Measurements from ENCODE around the gene TNFRSF4. TPM values are rescaled to one million over a fixed set of nuclear protein-coding genes. Genes with fewer than 3 reads are reported as not detected.
A peak's percentile ranks its signal among the peaks of the same experiment; 100 is the strongest.

Gene TNFRSF4
- total RNA-seq, 6 donors from 2014 or later = 0.46 to 15.4 (median 2.4) TPM

DNA sequence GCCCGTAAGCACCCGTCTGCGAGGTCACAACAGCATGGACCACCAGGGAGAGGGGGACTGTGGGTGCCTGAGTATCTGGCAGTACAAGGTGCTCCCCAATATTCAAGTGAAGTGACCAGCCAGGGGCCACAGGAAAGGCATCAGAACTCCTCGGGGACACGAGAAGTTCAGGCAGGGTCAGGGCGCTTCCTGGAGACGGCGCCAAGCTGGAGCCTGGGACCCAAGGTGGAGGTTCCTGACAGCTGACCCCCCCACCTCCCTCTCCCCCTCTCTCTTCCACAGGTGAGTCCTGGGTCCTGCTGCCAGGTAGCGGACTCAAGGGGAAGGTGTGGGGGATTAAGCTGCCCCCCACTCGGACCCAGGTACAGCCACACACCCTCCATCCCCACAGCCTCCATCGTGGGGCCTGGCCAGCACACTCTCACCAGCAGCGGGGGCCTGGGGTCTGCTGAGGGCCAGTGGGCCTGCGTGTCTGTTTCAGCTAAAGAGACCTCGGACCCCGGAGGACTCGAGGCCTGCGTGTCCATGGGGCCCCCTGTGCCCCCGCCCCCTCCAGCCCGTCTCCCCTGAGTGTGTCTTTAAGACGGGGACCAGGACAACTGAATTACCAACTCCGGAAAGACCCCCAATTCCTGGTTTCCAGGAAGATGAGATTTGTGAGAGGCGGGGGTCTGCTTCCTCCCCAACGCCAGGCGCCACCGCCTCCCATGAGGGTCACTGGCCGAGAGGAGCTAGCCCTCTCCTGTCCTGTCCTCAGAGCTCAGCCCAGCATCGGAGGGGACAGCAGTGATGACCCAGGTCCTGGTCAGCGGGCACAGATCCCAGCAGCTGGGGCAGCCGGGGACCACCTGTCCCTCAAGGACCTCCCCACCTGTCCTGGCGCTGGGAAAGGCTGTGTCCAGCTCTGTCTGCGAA, 13.7 kb downstream of the TNFRSF4 start:
- H3K9me3 ChIP-seq = no peaks in the 10 kb centered on the region
- H3K4me3 ChIP-seq = peak overlapping the region in 2 of 4 donors; percentile 51 to 61
- H3K4me1 ChIP-seq = peaks cover 5 to 16% (median 8%) of the 10 kb centered on the region in 4 donors
- DNase-seq (peak in 1 of 2 donors; percentile 70), ATAC-seq (ENCODE audit: low FRiP score in 2 of 2) (no peak)
- peaks cover 0 to 10% (median 5%) of the 10 kb centered on the region in 4 donors for H3K27me3 ChIP-seq
- WGBS, 2 donors = 74 to 80% methylated on average over 17 to 30 of the region's 31 CpGs
- no peaks in the 10 kb centered on the region for H3K36me3 ChIP-seq
- H3K27ac ChIP-seq = peak overlapping the region in 1 of 4 donors; percentile 48
- TF ChIP-seq POLR2A (IDR thresholded peaks at IDR 0.05) = no peak
- TF ChIP-seq EP300 (IDR thresholded peaks at IDR 0.05) = no peak
- TF ChIP-seq, protein P1, sequence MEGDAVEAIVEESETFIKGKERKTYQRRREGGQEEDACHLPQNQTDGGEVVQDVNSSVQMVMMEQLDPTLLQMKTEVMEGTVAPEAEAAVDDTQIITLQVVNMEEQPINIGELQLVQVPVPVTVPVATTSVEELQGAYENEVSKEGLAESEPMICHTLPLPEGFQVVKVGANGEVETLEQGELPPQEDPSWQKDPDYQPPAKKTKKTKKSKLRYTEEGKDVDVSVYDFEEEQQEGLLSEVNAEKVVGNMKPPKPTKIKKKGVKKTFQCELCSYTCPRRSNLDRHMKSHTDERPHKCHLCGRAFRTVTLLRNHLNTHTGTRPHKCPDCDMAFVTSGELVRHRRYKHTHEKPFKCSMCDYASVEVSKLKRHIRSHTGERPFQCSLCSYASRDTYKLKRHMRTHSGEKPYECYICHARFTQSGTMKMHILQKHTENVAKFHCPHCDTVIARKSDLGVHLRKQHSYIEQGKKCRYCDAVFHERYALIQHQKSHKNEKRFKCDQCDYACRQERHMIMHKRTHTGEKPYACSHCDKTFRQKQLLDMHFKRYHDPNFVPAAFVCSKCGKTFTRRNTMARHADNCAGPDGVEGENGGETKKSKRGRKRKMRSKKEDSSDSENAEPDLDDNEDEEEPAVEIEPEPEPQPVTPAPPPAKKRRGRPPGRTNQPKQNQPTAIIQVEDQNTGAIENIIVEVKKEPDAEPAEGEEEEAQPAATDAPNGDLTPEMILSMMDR (IDR thresholded peaks at IDR 0.05) = no peak
- no peak for TF ChIP-seq POLR2AphosphoS5 (IDR thresholded peaks at IDR 0.05)

DNA sequence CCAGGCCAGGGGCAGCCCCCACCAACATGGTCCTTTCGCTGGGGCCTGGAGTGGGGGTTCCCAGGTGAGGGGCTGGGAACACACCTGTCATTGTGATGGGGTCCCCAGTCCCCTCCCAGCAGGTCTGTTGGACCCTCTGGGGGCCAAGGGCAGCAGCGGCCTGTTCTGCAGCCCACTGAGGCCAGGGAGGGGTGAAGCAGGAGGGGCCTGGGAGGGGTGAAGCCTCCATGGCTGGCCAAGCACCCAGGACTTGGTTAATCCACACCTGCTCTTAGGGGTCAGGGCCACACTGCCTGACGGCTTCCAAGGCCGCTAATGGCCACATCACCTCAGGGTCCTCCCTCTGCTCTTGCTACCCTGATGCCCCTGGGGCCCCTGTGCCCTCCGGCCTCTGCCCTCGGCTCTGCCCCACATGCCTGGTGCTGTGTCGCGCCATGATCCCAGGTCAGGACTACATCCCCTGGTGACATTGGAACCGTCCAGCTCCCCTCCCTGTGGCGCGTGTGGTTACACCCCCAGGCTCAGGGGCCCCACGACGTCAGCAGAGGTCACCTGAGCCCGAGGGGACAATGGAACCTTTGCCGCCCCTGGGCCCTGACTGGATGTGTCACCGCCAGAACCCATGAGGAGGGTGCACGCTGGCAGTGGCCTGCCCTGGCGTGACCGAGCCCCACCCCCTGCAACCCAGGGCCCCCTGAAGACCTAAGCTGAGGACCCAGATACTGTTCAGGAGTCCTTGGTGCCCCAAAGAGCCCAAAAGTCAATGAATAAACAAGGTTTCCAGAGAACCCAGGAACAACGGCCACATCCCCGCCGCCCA, 14.6 kb downstream of the TNFRSF4 start:
- no peak overlapping the region for H3K27ac ChIP-seq
- 88 to 97% methylated on average over 7 to 22 of the region's 22 CpGs for WGBS, 2 donors
- peaks cover 5 to 16% (median 8%) of the 10 kb centered on the region in 4 donors for H3K4me1 ChIP-seq
- TF ChIP-seq POLR2A (IDR thresholded peaks at IDR 0.05) (no peak), EP300 (IDR thresholded peaks at IDR 0.05) (no peak), POLR2AphosphoS5 (IDR thresholded peaks at IDR 0.05) (no peak)
- TF ChIP-seq, protein P1 (IDR thresholded peaks at IDR 0.05) = no peak
- H3K9me3 ChIP-seq = peaks cover 0 to 6% (median 2%) of the 10 kb centered on the region in 4 donors
- no peak overlapping the region for H3K4me3 ChIP-seq
- H3K27me3 ChIP-seq = peaks cover 0 to 10% (median 4%) of the 10 kb centered on the region in 4 donors
- ATAC-seq (ENCODE audit: low FRiP score in 2 of 2) = no peak
- no peaks in the 10 kb centered on the region for H3K36me3 ChIP-seq
- DNase-seq = peak in 1 of 2 donors; percentile 70

DNA sequence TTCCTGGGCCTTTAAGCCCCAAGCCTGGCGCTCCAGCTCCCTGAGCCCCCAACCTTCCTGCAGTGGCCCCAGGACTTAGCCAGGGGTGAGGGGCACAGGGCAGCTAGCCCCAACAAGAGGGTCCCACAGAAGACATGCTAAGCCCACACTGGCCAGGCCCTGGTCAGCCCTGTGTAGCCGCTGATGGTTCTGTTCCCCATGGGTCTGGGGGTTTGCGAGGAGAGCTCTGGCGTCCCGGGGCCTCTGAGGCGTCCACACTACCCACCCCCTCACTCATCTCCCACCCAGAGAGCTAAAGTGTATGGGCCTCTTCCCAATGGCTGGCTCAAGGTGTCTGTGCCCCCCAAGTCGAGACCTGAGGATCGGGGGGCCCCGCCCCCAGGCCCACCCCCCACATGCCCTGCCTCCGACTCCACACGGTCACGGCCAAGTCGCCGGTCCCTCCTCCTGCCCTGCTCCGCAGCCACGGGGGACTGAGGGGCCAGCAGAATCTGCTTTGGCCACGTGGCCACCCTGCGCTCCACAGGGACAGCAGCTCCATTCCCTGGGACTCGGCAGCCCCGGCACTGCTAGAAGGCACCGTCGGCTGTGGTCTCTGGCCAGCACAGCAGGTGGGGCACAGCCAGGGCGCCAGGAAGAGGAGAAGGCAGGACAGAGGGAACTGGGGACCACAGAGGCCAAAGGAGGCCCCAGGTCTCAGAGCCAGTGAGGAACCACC, 15.4 kb downstream of the TNFRSF4 start:
- Histone ChIP-seq H3K36me3 (no peaks in the 10 kb centered on the region), H3K4me3 (no peak overlapping the region), H3K27me3 (peaks cover 0 to 10% (median 4%) of the 10 kb centered on the region in 4 donors), H3K9me3 (peaks cover 0 to 6% (median 2%) of the 10 kb centered on the region in 4 donors), H3K27ac (no peak overlapping the region), H3K4me1 (peaks cover 5 to 16% (median 8%) of the 10 kb centered on the region in 4 donors)
- ATAC-seq (ENCODE audit: low FRiP score in 2 of 2) = no peak
- TF ChIP-seq POLR2A (IDR thresholded peaks at IDR 0.05) = no peak
- TF ChIP-seq, protein P1 (IDR thresholded peaks at IDR 0.05) = no peak
- WGBS, 2 donors = 83 to 93% methylated on average over 4 to 22 of the region's 23 CpGs
- peak in 1 of 2 donors; percentile 61 for DNase-seq

DNA sequence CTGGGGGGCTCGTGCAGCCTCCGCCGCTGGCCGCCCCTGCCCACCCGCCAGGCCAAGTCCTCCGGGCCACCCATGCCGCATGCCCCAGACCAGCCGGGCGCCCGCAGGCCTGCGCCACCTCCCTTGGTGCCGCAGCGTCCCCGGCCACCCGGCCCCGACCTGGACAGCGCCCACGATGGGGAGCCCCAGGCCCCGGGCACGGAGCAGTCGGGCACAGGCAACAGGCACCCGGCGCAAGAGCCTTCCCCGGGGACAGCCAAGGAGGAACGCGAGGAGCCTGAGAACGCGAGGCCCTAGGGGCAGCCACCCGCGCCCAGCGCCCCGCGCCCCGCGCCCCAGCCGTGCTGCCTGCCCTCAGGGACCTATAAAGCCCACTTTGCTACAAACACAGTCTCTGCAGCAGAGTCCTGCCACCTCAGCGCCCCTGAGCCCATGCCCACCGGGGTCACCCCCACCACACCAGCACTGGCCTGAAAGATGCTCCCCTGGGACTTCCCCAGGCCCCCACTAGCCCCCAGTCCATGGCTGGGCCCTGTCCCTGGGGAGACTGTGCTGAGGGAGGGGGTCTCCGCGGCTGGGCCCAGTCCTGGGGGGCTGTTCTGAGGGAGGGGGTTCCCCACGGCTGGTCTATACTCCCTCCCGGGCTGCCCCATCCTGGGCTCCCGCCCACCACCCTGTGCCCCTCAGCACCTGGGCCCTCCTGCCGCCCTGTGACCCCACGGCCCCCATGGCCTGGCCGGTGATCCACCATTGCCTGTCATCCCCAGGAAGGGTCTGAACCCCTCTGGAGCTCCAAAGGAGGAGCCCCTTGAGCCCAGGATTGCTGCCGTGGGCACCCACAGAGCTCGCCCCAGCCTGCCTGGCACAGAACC, 16.2 kb downstream of the TNFRSF4 start:
- Histone ChIP-seq H3K9me3 (peaks cover 0 to 6% (median 2%) of the 10 kb centered on the region in 4 donors), H3K27ac (no peak overlapping the region), H3K4me3 (no peak overlapping the region), H3K4me1 (peaks cover 5 to 16% (median 8%) of the 10 kb centered on the region in 4 donors), H3K36me3 (no peaks in the 10 kb centered on the region), H3K27me3 (peaks cover 0 to 10% (median 4%) of the 10 kb centered on the region in 4 donors)
- TF ChIP-seq POLR2A (IDR thresholded peaks at IDR 0.05) = no peak
- TF ChIP-seq, protein P1 (IDR thresholded peaks at IDR 0.05) = no peak
- no peak for TF ChIP-seq POLR2AphosphoS5 (IDR thresholded peaks at IDR 0.05)
- no peak for TF ChIP-seq EP300 (IDR thresholded peaks at IDR 0.05)
- ATAC-seq (ENCODE audit: low FRiP score in 2 of 2) (no peak), DNase-seq (peak in 1 of 2 donors; percentile 84)
- 93 to 94% methylated on average over 7 to 40 of the region's 48 CpGs for WGBS, 2 donors

All from upper lobe of left lung (tissue), 6 donors.